Chondrocyte (in vitro differentiated cells): ENCODE results near the gene CEP57. TPM values are rescaled to one million over a fixed set of nuclear protein-coding genes. Genes with fewer than 3 reads are reported as not detected.

ENCODE experiments used
- DNase-seq: peaks from one replicate; pipeline ENCODE4 v3.0.0; 2021; ENCODE audit warnings: mixed read lengths, low spot score
- H3K27ac Mint-ChIP-seq: one replicate; pipeline ENCODE4 v1.8.0; 2021; ENCODE audit warnings: mild to moderate bottlenecking, moderate library complexity, mixed read lengths; ENCODE audit not compliant: unreplicated experiment
- H3K27me3 Mint-ChIP-seq: 2 replicates; pipeline ENCODE4 v1.8.0; 2021; ENCODE audit warnings: low read depth, mixed read lengths
- H3K36me3 Mint-ChIP-seq: 2 replicates; pipeline ENCODE4 v1.8.0; 2021; ENCODE audit warnings: low read depth, mixed read lengths
- H3K4me1 Mint-ChIP-seq: 2 replicates; pipeline ENCODE4 v1.8.0; 2021; ENCODE audit warnings: low read depth, mild to moderate bottlenecking, mixed read lengths
- H3K4me3 Mint-ChIP-seq: one replicate; pipeline ENCODE4 v1.8.0; 2021; ENCODE audit warnings: mild to moderate bottlenecking, moderate library complexity, mixed read lengths; ENCODE audit not compliant: unreplicated experiment
- H3K9me3 Mint-ChIP-seq: 2 replicates; pipeline ENCODE4 v1.8.0; 2021; ENCODE audit warnings: low read depth, mixed read lengths
- CTCF ChIP-seq: fragments of 200-600 bp; sonication (generic); IDR thresholded peaks from 2 replicates; pipeline ENCODE4 v1.5.0; 2021; ENCODE audit warnings: antibody characterized with exemption, mild to moderate bottlenecking, moderate library complexity
- total RNA-seq: library from RNA; stranded (reverse); gene quantifications from 3 replicates; pipeline ENCODE4 v1.2.1, GENCODE V29; 2021

Gene CEP57
- total RNA-seq, 1 donor from 2014 or later: 28.8 TPM

GRCh38 chr11:95795627-95796295 is 5.5 kb downstream of the CEP57 start:
- H3K4me3 Mint-ChIP-seq: no peak overlapping the region
- peaks cover 8% of the 10 kb centered on the region for H3K36me3 Mint-ChIP-seq
- DNase-seq: no peak
- no peak for TF ChIP-seq CTCF
- peaks cover 13% of the 10 kb centered on the region for H3K4me1 Mint-ChIP-seq
- H3K27me3 Mint-ChIP-seq: no peaks in the 10 kb centered on the region
- H3K9me3 Mint-ChIP-seq: no peaks in the 10 kb centered on the region
- no peak overlapping the region for H3K27ac Mint-ChIP-seq

- peaks cover 8% of the 10 kb centered on the region for H3K36me3 Mint-ChIP-seq
- no peak overlapping the region for H3K27ac Mint-ChIP-seq
- DNase-seq: no peak
- no peaks in the 10 kb centered on the region for H3K27me3 Mint-ChIP-seq
- H3K4me3 Mint-ChIP-seq: no peak overlapping the region
- no peak for TF ChIP-seq CTCF
- no peaks in the 10 kb centered on the region for H3K9me3 Mint-ChIP-seq
- peaks cover 7% of the 10 kb centered on the region for H3K4me1 Mint-ChIP-seq
Measured at GRCh38 chr11:95796501-95796900, 6.2 kb downstream of the CEP57 start.

- Mint-ChIP-seq H3K4me3 (no peak overlapping the region), H3K9me3 (no peaks in the 10 kb centered on the region), H3K27me3 (no peaks in the 10 kb centered on the region), H3K27ac (no peak overlapping the region), H3K4me1 (peaks cover 3% of the 10 kb centered on the region), H3K36me3 (peaks cover 13% of the 10 kb centered on the region)
- DNase-seq: no peak
- no peak for TF ChIP-seq CTCF
Measured at GRCh38 chr11:95799546-95799945, 9.2 kb downstream of the CEP57 start.

- no peak for TF ChIP-seq CTCF
- Mint-ChIP-seq H3K36me3 (peaks cover 13% of the 10 kb centered on the region), H3K9me3 (no peaks in the 10 kb centered on the region), H3K4me3 (no peak overlapping the region), H3K27ac (no peak overlapping the region), H3K4me1 (peaks cover 3% of the 10 kb centered on the region), H3K27me3 (no peaks in the 10 kb centered on the region)
- no peak for DNase-seq
Measured at GRCh38 chr11:95800438-95800837, 10.1 kb downstream of the CEP57 start.

- DNase-seq: no peak
Measured at GRCh38 chr11:95802806-95803205, 12.5 kb downstream of the CEP57 start.

More at GRCh38 chr11:95802806-95803205, 12.5 kb downstream of the CEP57 start:
- Mint-ChIP-seq H3K27ac (no peak overlapping the region), H3K36me3 (peaks cover 22% of the 10 kb centered on the region), H3K4me1 (peaks cover 3% of the 10 kb centered on the region), H3K9me3 (peaks cover 5% of the 10 kb centered on the region), H3K4me3 (no peak overlapping the region), H3K27me3 (no peaks in the 10 kb centered on the region)
- no peak for TF ChIP-seq CTCF
